Cardiac muscle cell (in vitro differentiated cells and primary cell): ENCODE results near the gene TRIAP1. TPM values are rescaled to one million over a fixed set of nuclear protein-coding genes. Genes with fewer than 3 reads are reported as not detected.
A peak's percentile ranks its signal among the peaks of the same experiment; 100 is the strongest.
"Not testable (repeated sequence)": the region's sequence is repeated elsewhere in the genome, so short reads cannot be mapped to it uniquely, and the experiment has no call there.

Experiments used
- DNase-seq, 2 donors: peaks; one replicate each; pipeline versions ENCODE4 v3.0.0 to v3.0.0-alpha.2; 2010 to 2017; ENCODE audit warnings: low read depth in 1 of 2, low spot score in 1 of 2
- H3K27ac ChIP-seq: fragments of 200-600 bp; sonication (generic); 2 replicates; pipeline ENCODE4 v1.5.1; 2016
- H3K27me3 ChIP-seq: fragments of 200-600 bp; sonication (generic); 2 replicates; pipeline ENCODE4 v1.6.0; 2016; ENCODE audit warnings: control low read depth
- H3K36me3 ChIP-seq: fragments of 200-600 bp; sonication (generic); 2 replicates; pipeline ENCODE4 v1.5.1; 2016; ENCODE audit warnings: control low read depth
- H3K4me1 ChIP-seq: fragments of 200-600 bp; sonication (generic); 2 replicates; pipeline ENCODE4 v1.8.1; 2017; ENCODE audit warnings: low read depth, mild to moderate bottlenecking, mixed run types
- H3K4me3 ChIP-seq: fragments of 200-600 bp; sonication (generic); 2 replicates; pipeline ENCODE4 v1.5.1; 2016; ENCODE audit warnings: mild to moderate bottlenecking
- H3K9me3 ChIP-seq: fragments of 200-600 bp; sonication (generic); 2 replicates; pipeline ENCODE4 v1.5.1; 2017; ENCODE audit warnings: low read depth, mild to moderate bottlenecking, control low read depth
- polyA plus RNA-seq: library from polyadenylated mRNA; unstranded; fragments of >200 nt; fragmentation: Nextera tagmentation; extraction: Ambion mirVana; gene quantifications from 2 replicates; pipeline ENCODE4 v1.2.1, GENCODE V29; 2016
- total RNA-seq: library from RNA; depleted of rRNA; stranded (reverse); fragments of >200 nt; gene quantifications from 2 replicates; pipeline ENCODE4 v1.2.3, GENCODE V29; 2016
- TF ChIP-seq, protein P1 (sequence below): IDR thresholded peaks from 2 replicates; pipeline ENCODE4 v1.5.1; 2012; ENCODE audit warnings: low read depth, mild to moderate bottlenecking, low read length

Gene TRIAP1
- total and polyA plus RNA-seq, 2 experiments from 2014 or later, result 11.9 to 58.8 TPM

DNA sequence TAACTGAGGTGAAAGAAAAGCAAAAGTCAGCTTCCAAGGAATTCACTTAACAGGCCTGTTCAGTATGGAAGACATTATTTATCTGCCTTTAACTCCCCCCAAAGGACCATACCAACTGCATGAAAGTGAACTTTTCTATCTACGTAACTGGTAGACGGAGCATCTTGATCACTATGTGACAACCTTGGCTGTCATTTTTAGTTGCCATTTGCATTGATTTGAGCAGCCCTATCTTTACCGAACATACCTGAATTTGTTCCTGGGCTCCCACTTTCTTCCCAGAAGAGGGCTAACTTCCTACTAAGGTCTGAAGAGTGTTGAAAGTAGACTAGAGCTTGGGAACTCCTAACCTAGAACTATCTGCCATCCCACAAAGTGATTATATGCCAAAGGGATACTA is 14.0 kb upstream of the TRIAP1 start:
- no peak for DNase-seq
- Histone ChIP-seq H3K27me3 (no peaks in the 10 kb centered on the region), H3K36me3 (peaks cover 71% of the 10 kb centered on the region), H3K9me3 (no peaks in the 10 kb centered on the region), H3K4me3 (no peak overlapping the region), H3K4me1 (no peaks in the 10 kb centered on the region), H3K27ac (no peak overlapping the region)
- TF ChIP-seq, protein P1, sequence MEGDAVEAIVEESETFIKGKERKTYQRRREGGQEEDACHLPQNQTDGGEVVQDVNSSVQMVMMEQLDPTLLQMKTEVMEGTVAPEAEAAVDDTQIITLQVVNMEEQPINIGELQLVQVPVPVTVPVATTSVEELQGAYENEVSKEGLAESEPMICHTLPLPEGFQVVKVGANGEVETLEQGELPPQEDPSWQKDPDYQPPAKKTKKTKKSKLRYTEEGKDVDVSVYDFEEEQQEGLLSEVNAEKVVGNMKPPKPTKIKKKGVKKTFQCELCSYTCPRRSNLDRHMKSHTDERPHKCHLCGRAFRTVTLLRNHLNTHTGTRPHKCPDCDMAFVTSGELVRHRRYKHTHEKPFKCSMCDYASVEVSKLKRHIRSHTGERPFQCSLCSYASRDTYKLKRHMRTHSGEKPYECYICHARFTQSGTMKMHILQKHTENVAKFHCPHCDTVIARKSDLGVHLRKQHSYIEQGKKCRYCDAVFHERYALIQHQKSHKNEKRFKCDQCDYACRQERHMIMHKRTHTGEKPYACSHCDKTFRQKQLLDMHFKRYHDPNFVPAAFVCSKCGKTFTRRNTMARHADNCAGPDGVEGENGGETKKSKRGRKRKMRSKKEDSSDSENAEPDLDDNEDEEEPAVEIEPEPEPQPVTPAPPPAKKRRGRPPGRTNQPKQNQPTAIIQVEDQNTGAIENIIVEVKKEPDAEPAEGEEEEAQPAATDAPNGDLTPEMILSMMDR, result no peak

- H3K27ac ChIP-seq, result no peak overlapping the region
- no peaks in the 10 kb centered on the region for H3K27me3 ChIP-seq
- H3K36me3 ChIP-seq, result peaks cover 52% of the 10 kb centered on the region
- TF ChIP-seq, protein P1, result peak; percentile 31
- H3K4me1 ChIP-seq, result no peaks in the 10 kb centered on the region
- no peaks in the 10 kb centered on the region for H3K9me3 ChIP-seq
- peak in 1 of 2 donors; percentile 6 for DNase-seq
- H3K4me3 ChIP-seq, result no peak overlapping the region
These were observed 10.9 kb upstream of the TRIAP1 start for GRCh38 chr12:120457133-120457532.

GRCh38 chr12:120455302-120455701 is 9.1 kb upstream of the TRIAP1 start:
- Histone ChIP-seq H3K27me3 (no peaks in the 10 kb centered on the region), H3K27ac (no peak overlapping the region), H3K4me1 (no peaks in the 10 kb centered on the region), H3K36me3 (peaks cover 37% of the 10 kb centered on the region), H3K9me3 (no peaks in the 10 kb centered on the region), H3K4me3 (no peak overlapping the region)
- DNase-seq, result no peak
- TF ChIP-seq, protein P1, result no peak

DNA sequence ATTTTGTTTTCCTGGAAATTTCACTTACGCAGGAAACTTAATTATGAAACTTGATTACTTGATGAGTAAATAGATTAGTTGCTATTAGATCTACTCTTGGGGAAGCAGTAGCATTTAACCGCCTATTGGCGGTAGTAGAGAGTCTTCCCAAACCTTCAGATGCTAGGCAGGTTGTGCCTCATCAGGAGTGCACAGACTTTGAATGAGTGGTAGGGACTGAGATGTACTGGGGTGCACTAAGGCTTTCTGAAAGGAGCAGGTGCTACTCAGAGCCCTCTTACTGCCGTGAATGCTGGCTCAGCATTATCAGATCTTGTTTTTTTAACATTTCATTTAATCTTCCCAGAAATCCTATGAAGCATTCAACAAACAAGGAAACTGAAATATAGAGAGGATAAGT is 7.8 kb upstream of the TRIAP1 start:
- no peaks in the 10 kb centered on the region for H3K9me3 ChIP-seq
- TF ChIP-seq, protein P1, result peak; percentile 68
- DNase-seq, result peak; percentile 21 to 34

GRCh38 chr12:120453060-120453750 is 7.0 kb upstream of the TRIAP1 start:
- TF ChIP-seq, protein P1, result no peak
- Histone ChIP-seq H3K4me1 (no peaks in the 10 kb centered on the region), H3K27me3 (no peaks in the 10 kb centered on the region), H3K36me3 (peaks cover 23% of the 10 kb centered on the region), H3K27ac (no peak overlapping the region), H3K9me3 (no peaks in the 10 kb centered on the region), H3K4me3 (no peak overlapping the region)
- DNase-seq, result no peak

More for the DNA sequence above, 7.8 kb upstream of the TRIAP1 start:
- no peak overlapping the region for H3K4me3 ChIP-seq
- no peak overlapping the region for H3K27ac ChIP-seq
- no peaks in the 10 kb centered on the region for H3K27me3 ChIP-seq
- H3K36me3 ChIP-seq, result peaks cover 31% of the 10 kb centered on the region
- no peaks in the 10 kb centered on the region for H3K4me1 ChIP-seq

DNA sequence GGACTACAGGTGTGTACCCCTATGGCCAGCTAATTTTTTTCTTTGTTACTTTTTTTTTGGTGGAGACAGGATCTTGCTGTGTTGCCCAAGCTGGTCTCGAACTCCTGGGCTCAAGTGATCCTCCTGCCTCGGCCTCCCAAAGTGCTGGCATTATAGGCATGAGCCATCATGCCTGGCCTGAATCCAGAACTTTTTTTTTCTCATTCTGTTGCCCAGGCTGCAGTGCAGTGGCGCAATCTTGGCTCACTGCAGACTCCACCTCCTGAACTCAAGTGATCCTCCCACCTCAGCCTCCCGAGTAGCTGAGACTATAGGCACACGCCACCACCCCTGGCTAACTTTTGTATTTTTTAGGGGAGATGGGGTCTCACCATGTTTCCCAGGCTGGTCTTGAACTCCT is 6.3 kb upstream of the TRIAP1 start:
- H3K4me3 ChIP-seq, H3K27me3 ChIP-seq, H3K9me3 ChIP-seq, H3K4me1 ChIP-seq, H3K27ac ChIP-seq: not testable (repeated sequence)
- H3K36me3 ChIP-seq, result peaks cover 24% of the 10 kb centered on the region
- DNase-seq, result peak in 1 of 2 donors; percentile 32
